ENCODE data around the gene ECHS1. TPM values are rescaled to one million over a fixed set of nuclear protein-coding genes. Genes with fewer than 3 reads are reported as not detected.
A peak's percentile ranks its signal among the peaks of the same experiment; 100 is the strongest.

Gene ECHS1
- total and polyA plus RNA-seq, 10 of the 15 experiments (the other 5 are each of a cell fraction or from before 2014, with no cell fraction given): 32.7 to 164 (median 62.4) TPM

DNA sequence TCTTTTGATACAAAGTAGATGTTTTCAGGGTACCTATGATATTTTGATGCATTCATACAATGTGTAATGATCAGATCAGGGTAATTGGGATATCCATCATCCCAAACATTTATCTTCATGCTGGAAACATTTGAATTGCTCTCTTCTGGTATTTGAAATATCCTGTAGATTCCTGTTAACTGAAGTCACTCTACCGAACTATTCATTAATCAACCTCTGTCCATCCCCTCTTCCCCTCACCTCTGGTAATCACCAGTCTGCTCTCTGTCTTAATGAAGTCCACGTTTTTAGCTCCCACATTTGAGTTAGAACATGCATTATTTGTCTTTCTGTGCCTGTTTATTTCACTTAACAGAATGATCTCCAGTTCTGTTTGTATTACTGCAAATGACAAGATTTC, 32.1 kb upstream of the ECHS1 start:
- Histone ChIP-seq H3K36me3 (ENCODE audit: control insufficient read depth in 2 of 2, insufficient read depth in 2 of 2, low read length in 1 of 2) (peaks cover 5 to 30% of the 10 kb centered on the region in 2 experiments), H3K4me3 (no peak overlapping the region), H3K79me2 (ENCODE audit: control insufficient read depth, insufficient read depth, low read length) (peaks cover 15% of the 10 kb centered on the region), H3K27me3 (replicated peaks in 1 of 2; ENCODE audit: control insufficient read depth in 2 of 2, insufficient read depth in 2 of 2, low read length in 1 of 2) (no peaks in the 10 kb centered on the region), H4K20me1 (ENCODE audit: control insufficient read depth, insufficient read depth) (peaks cover 3% of the 10 kb centered on the region; the same call in 1 of the 2 replicates), H3K9ac (ENCODE audit: control insufficient read depth, insufficient read depth, low read length) (no peak overlapping the region), H3K4me1 (ENCODE audit: control insufficient read depth, insufficient read depth, low read length) (peaks cover 31% of the 10 kb centered on the region), H2AFZ (ENCODE audit: control insufficient read depth, low read depth, low read length) (no peak overlapping the region), H3K4me2 (ENCODE audit: control insufficient read depth, insufficient read depth) (peak overlapping the region; percentile 75), H3K27ac (ENCODE audit: control insufficient read depth, insufficient read depth) (peak overlapping the region; percentile 64; the same call in 1 of the 2 replicates), H3K9me3 (replicated peaks; ENCODE audit: control insufficient read depth, insufficient read depth, low read length) (peaks cover 16% of the 10 kb centered on the region)
- no peak for FAIRE-seq
- intact Hi-C loops (cut with micrococcal nuclease; ENCODE audit: unreplicated experiment): no loop called here
- SMC1A ChIA-PET (ENCODE audit: uncharacterized antibody, unreplicated experiment): interaction anchor here (1.4 to 1.9 kb wide), 3 partner anchors 14 to 44 kb away, joined by 3 to 4 read pairs (median 4); no protein-coding TSS in a partner anchor
- no TSS peak for BruUV-seq (replicated peaks)
- POLR2A ChIA-PET: no interaction called here
- ATAC-seq: no peak
- 46% methylated on average over 2 of the region's 2 CpGs for WGBS (ENCODE audit: insufficient coverage, insufficient replicate concordance, low lambda C conversion rate, missing lambda C conversion rate)
- TF ChIP-seq, protein P1, sequence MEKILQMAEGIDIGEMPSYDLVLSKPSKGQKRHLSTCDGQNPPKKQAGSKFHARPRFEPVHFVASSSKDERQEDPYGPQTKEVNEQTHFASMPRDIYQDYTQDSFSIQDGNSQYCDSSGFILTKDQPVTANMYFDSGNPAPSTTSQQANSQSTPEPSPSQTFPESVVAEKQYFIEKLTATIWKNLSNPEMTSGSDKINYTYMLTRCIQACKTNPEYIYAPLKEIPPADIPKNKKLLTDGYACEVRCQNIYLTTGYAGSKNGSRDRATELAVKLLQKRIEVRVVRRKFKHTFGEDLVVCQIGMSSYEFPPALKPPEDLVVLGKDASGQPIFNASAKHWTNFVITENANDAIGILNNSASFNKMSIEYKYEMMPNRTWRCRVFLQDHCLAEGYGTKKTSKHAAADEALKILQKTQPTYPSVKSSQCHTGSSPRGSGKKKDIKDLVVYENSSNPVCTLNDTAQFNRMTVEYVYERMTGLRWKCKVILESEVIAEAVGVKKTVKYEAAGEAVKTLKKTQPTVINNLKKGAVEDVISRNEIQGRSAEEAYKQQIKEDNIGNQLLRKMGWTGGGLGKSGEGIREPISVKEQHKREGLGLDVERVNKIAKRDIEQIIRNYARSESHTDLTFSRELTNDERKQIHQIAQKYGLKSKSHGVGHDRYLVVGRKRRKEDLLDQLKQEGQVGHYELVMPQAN (conservative IDR thresholded peaks at IDR 0.05): no peak
- TF ChIP-seq, protein P2, sequence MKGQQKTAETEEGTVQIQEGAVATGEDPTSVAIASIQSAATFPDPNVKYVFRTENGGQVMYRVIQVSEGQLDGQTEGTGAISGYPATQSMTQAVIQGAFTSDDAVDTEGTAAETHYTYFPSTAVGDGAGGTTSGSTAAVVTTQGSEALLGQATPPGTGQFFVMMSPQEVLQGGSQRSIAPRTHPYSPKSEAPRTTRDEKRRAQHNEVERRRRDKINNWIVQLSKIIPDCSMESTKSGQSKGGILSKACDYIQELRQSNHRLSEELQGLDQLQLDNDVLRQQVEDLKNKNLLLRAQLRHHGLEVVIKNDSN (IDR thresholded peaks at IDR 0.05; ENCODE audit: borderline replicate concordance, extremely low read length, insufficient read depth, low read depth, low read length): no peak
- TF ChIP-seq, protein P3, sequence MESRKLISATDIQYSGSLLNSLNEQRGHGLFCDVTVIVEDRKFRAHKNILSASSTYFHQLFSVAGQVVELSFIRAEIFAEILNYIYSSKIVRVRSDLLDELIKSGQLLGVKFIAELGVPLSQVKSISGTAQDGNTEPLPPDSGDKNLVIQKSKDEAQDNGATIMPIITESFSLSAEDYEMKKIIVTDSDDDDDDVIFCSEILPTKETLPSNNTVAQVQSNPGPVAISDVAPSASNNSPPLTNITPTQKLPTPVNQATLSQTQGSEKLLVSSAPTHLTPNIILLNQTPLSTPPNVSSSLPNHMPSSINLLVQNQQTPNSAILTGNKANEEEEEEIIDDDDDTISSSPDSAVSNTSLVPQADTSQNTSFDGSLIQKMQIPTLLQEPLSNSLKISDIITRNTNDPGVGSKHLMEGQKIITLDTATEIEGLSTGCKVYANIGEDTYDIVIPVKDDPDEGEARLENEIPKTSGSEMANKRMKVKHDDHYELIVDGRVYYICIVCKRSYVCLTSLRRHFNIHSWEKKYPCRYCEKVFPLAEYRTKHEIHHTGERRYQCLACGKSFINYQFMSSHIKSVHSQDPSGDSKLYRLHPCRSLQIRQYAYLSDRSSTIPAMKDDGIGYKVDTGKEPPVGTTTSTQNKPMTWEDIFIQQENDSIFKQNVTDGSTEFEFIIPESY (IDR thresholded peaks at IDR 0.05): no peak
- CTCF ChIA-PET: interaction anchor here (1.2 kb wide), 1 partner anchor 76 kb away, joined by 6 read pairs; no protein-coding TSS in a partner anchor
- RAD21 ChIA-PET (ENCODE audit: unreplicated experiment): no interaction called here
- no peak for DNase-seq (ENCODE audit: low read depth, low spot score)
- in situ Hi-C loops (cut with MboI): no loop called here

Measured in GM12878 (cell line).